Tibial nerve (tissue), 4 donors: ENCODE results near the gene SH3TC1. TPM values are rescaled to one million over a fixed set of nuclear protein-coding genes. Genes with fewer than 3 reads are reported as not detected.

Experiments used
- DNase-seq, 2 donors: peaks; one replicate each; pipeline ENCODE4 v3.0.0-alpha.2; 2019; ENCODE audit warnings: low spot score in 2 of 2
- H3K27ac ChIP-seq, 4 donors: fragments of 200-600 bp; sonication (generic) in 3 of 4; one replicate each; pipeline ENCODE4 v1.5.1; 2017 to 2019; ENCODE audit warnings: mild to moderate bottlenecking in 1 of 4
- H3K27me3 ChIP-seq, 2 donors: fragments of 200-600 bp; sonication (generic) in 1 of 2; one replicate each; pipeline versions ENCODE4 v1.5.1 to v1.6.0; 2017 to 2019
- H3K36me3 ChIP-seq, 3 donors: fragments of 200-600 bp; sonication (generic); one replicate each; pipeline ENCODE4 v1.5.1; 2018 to 2019
- H3K4me1 ChIP-seq, 4 donors: fragments of 200-600 bp; sonication (generic) in 3 of 4; one replicate each; pipeline ENCODE4 v1.5.1; 2017 to 2019
- H3K4me3 ChIP-seq, 4 donors: fragments of 200-600 bp; sonication (generic) in 3 of 4; one replicate each; pipeline ENCODE4 v1.5.1; 2017 to 2019; ENCODE audit warnings: mild to moderate bottlenecking in 1 of 4, moderate library complexity in 1 of 4
- H3K9me3 ChIP-seq, 4 donors: fragments of 200-600 bp; sonication (generic) in 3 of 4; one replicate each; pipeline ENCODE4 v1.5.1; 2017 to 2019
- CTCF ChIP-seq, 5 experiments: fragments of 200-600 bp in 3 of 5; fragments of 450-650 bp in 2 of 5; sonication (generic) in 3 of 5; IDR thresholded peaks; one replicate each; pipeline ENCODE4 v1.5.1; 2016 to 2019; ENCODE audit warnings: antibody characterized with exemption in 5 of 5, mild to moderate bottlenecking in 3 of 5, moderate library complexity in 2 of 5
- EP300 ChIP-seq, 2 donors: sonication (generic); formaldehyde crosslinking; IDR thresholded peaks; one replicate each; pipeline ENCODE4 v1.6.1; 2017; ENCODE audit warnings: antibody characterized with exemption in 2 of 2, mild to moderate bottlenecking in 1 of 2
- POLR2A ChIP-seq, 2 donors: fragments of 450-650 bp; IDR thresholded peaks; one replicate each; pipeline ENCODE4 v1.6.1; 2017; ENCODE audit warnings: antibody characterized with exemption in 2 of 2, mild to moderate bottlenecking in 2 of 2, moderate library complexity in 2 of 2
- WGBS, 2 donors: methylation state at CpG; one replicate each; pipeline ENCODE4 v1.1.5; 2018; 5-methylcytosine and 5-hydroxymethylcytosine counted together
- total RNA-seq, 4 donors: library from RNA; depleted of rRNA; stranded (reverse); fragments of >200 nt; gene quantifications; one replicate each; pipeline ENCODE4 v1.1.0, GENCODE V29; 2016

SH3TC1 gene
- total RNA-seq, 4 donors from 2014 or later = 31.6 to 176 (median 69.7) TPM

GRCh38 chr4:8236920-8237195, 37.8 kb downstream of the SH3TC1 start:
- H3K9me3 ChIP-seq = no peaks in the 10 kb centered on the region
- H3K27ac ChIP-seq = no peak overlapping the region
- WGBS, 2 donors = 94 to 96% methylated on average over 7 of the region's 9 CpGs
- TF ChIP-seq CTCF (IDR thresholded peaks at IDR 0.05) (no peak), EP300 (IDR thresholded peaks at IDR 0.05) (no peak), POLR2A (IDR thresholded peaks at IDR 0.05) (no peak)
- H3K4me1 ChIP-seq = no peaks in the 10 kb centered on the region
- DNase-seq = no peak
- no peak overlapping the region for H3K4me3 ChIP-seq
- H3K27me3 ChIP-seq = no peaks in the 10 kb centered on the region
- peaks cover 0 to 64% (median 0%) of the 10 kb centered on the region in 3 donors for H3K36me3 ChIP-seq

GRCh38 chr4:8237256-8237989, 38.3 kb downstream of the SH3TC1 start:
- H3K9me3 ChIP-seq = no peaks in the 10 kb centered on the region
- peaks cover 0 to 60% (median 0%) of the 10 kb centered on the region in 3 donors for H3K36me3 ChIP-seq
- DNase-seq = no peak
- no peak overlapping the region for H3K4me3 ChIP-seq
- WGBS, 2 donors = 89 to 93% methylated on average over 21 to 25 of the region's 29 CpGs
- H3K4me1 ChIP-seq = peaks cover 0 to 5% (median under 1%) of the 10 kb centered on the region in 4 donors
- no peaks in the 10 kb centered on the region for H3K27me3 ChIP-seq
- TF ChIP-seq EP300 (IDR thresholded peaks at IDR 0.05) (no peak), POLR2A (IDR thresholded peaks at IDR 0.05) (no peak), CTCF (IDR thresholded peaks at IDR 0.05) (no peak)
- no peak overlapping the region for H3K27ac ChIP-seq

GRCh38 chr4:8238036-8238511, 39.0 kb downstream of the SH3TC1 start:
- H3K36me3 ChIP-seq = peaks cover 0 to 55% (median 0%) of the 10 kb centered on the region in 3 donors
- no peaks in the 10 kb centered on the region for H3K27me3 ChIP-seq
- H3K4me3 ChIP-seq = no peak overlapping the region
- TF ChIP-seq CTCF (IDR thresholded peaks at IDR 0.05) (no peak), EP300 (IDR thresholded peaks at IDR 0.05) (no peak), POLR2A (IDR thresholded peaks at IDR 0.05) (no peak)
- peaks cover 0 to 12% (median 2%) of the 10 kb centered on the region in 4 donors for H3K4me1 ChIP-seq
- no peaks in the 10 kb centered on the region for H3K9me3 ChIP-seq
- 68 to 73% methylated on average over 2 to 7 of the region's 14 CpGs for WGBS, 2 donors
- H3K27ac ChIP-seq = no peak overlapping the region
- no peak for DNase-seq

- Histone ChIP-seq H3K4me3 (no peak overlapping the region), H3K36me3 (peaks cover 0 to 50% (median 0%) of the 10 kb centered on the region in 3 donors), H3K27me3 (no peaks in the 10 kb centered on the region), H3K27ac (no peak overlapping the region), H3K9me3 (no peaks in the 10 kb centered on the region), H3K4me1 (peaks cover 0 to 13% (median 2%) of the 10 kb centered on the region in 4 donors)
- TF ChIP-seq CTCF (IDR thresholded peaks at IDR 0.05) (peak in 3 of 5 experiments; percentile 8 to 16 (median 14)), POLR2A (IDR thresholded peaks at IDR 0.05) (no peak), EP300 (IDR thresholded peaks at IDR 0.05) (no peak)
- DNase-seq = no peak
- WGBS, 2 donors = 49 to 55% methylated on average over 5 to 12 of the region's 17 CpGs
Measured at GRCh38 chr4:8238515-8239053, 39.5 kb downstream of the SH3TC1 start.

GRCh38 chr4:8239226-8239625, 40.1 kb downstream of the SH3TC1 start:
- peaks cover 0 to 44% (median 0%) of the 10 kb centered on the region in 3 donors for H3K36me3 ChIP-seq
- DNase-seq = no peak
- no peaks in the 10 kb centered on the region for H3K9me3 ChIP-seq
- no peak overlapping the region for H3K4me3 ChIP-seq
- peaks cover 0 to 13% (median 2%) of the 10 kb centered on the region in 4 donors for H3K4me1 ChIP-seq
- no peaks in the 10 kb centered on the region for H3K27me3 ChIP-seq
- 96 to 97% methylated on average over 8 to 10 of the region's 13 CpGs for WGBS, 2 donors
- TF ChIP-seq CTCF (IDR thresholded peaks at IDR 0.05) (no peak), EP300 (IDR thresholded peaks at IDR 0.05) (no peak), POLR2A (IDR thresholded peaks at IDR 0.05) (no peak)
- H3K27ac ChIP-seq = no peak overlapping the region
